ENCODE data around the gene MEIOSIN.
A peak's percentile ranks its signal among the peaks of the same experiment; 100 is the strongest.

- TF ChIP-seq POLR2A (IDR thresholded peaks at IDR 0.05; ENCODE audit: low read depth, low read length), result peak; percentile 88
- TF ChIP-seq USF2 (IDR thresholded peaks at IDR 0.05; ENCODE audit: low read depth, low read length), result peak; percentile 32; the same call in 1 of the 2 replicates
- TF ChIP-seq CTCF (conservative IDR thresholded peaks at IDR 0.05; ENCODE audit: low read depth, low read length), result no peak
- no peak for TF ChIP-seq CHD1 (IDR thresholded peaks at IDR 0.05; ENCODE audit: low read depth, low read length)
- no peak for TF ChIP-seq RAD21 (IDR thresholded peaks at IDR 0.05; ENCODE audit: low read length)
- TF ChIP-seq SMC3 (IDR thresholded peaks at IDR 0.05; ENCODE audit: low read depth, low read length), result no peak
- no peak for TF ChIP-seq RFX5 (IDR thresholded peaks at IDR 0.05; ENCODE audit: low read depth, low read length)
- no peak for TF ChIP-seq ELK1 (IDR thresholded peaks at IDR 0.05; ENCODE audit: borderline replicate concordance, low read depth, low read length)
- TF ChIP-seq MXI1 (IDR thresholded peaks at IDR 0.05; ENCODE audit: borderline replicate concordance, low read depth, low read length), result peak; percentile 37; the same call in 1 of the 2 replicates
- no peak for TF ChIP-seq BHLHE40 (IDR thresholded peaks at IDR 0.05; ENCODE audit: low read depth, low read length)
- no peak for TF ChIP-seq FOS (IDR thresholded peaks at IDR 0.05; ENCODE audit: low read depth, low read length)
- TF ChIP-seq CEBPB (IDR thresholded peaks at IDR 0.05; ENCODE audit: low read depth, low read length), result no peak
- no peak for TF ChIP-seq NFE2L2 (IDR thresholded peaks at IDR 0.05; ENCODE audit: low read depth, low read length)
Measured at GRCh38 chr19:45792470-45793177, 59.4 kb downstream of the MEIOSIN start, which contains the start of gene DMWD.
